Duodenal mucosa (tissue), 2 donors: Measurements from ENCODE around the gene SNED1.

Source experiments
- H3K27ac ChIP-seq: one replicate; pipeline ENCODE4 v1.7.0; 2013; ENCODE audit warnings: low read depth, low read length
- H3K27me3 ChIP-seq, 2 donors: one replicate each; pipeline ENCODE4 v1.7.0; 2013; ENCODE audit warnings: low read length in 2 of 2, control low read depth in 1 of 2; ENCODE audit not compliant: insufficient read depth in 2 of 2, control insufficient read depth in 1 of 2
- H3K36me3 ChIP-seq, 2 donors: one replicate each; pipeline ENCODE4 v1.7.0; 2013; ENCODE audit warnings: low read length in 2 of 2, control low read depth in 1 of 2; ENCODE audit not compliant: insufficient read depth in 2 of 2, control insufficient read depth in 1 of 2
- H3K4me1 ChIP-seq, 2 donors: one replicate each; pipeline ENCODE4 v1.7.0; 2013; ENCODE audit warnings: low read length in 2 of 2, control low read depth in 1 of 2; ENCODE audit not compliant: insufficient read depth in 2 of 2, control insufficient read depth in 1 of 2
- H3K4me3 ChIP-seq, 2 donors: one replicate each; pipeline ENCODE4 v1.7.0; 2013; ENCODE audit warnings: low read length in 2 of 2, low read depth in 1 of 2
- H3K9ac ChIP-seq, 2 donors: one replicate each; pipeline ENCODE4 v1.7.0; 2013; ENCODE audit warnings: low read length in 2 of 2, low read depth in 1 of 2
- H3K9me3 ChIP-seq, 2 donors: one replicate each; pipeline ENCODE4 v1.7.0; 2013; ENCODE audit warnings: low read length in 2 of 2, control low read depth in 1 of 2; ENCODE audit not compliant: control insufficient read depth in 1 of 2

The SNED1 gene

GRCh38 chr2:240994171-240994896 lies 4.1 kb upstream of the SNED1 start:
- Histone ChIP-seq H3K4me1 (peaks cover 10 to 23% of the 10 kb centered on the region in 2 donors), H3K27me3 (no peaks in the 10 kb centered on the region), H3K27ac (no peak overlapping the region), H3K9me3 (no peaks in the 10 kb centered on the region), H3K36me3 (no peaks in the 10 kb centered on the region), H3K9ac (no peak overlapping the region), H3K4me3 (no peak overlapping the region)

GRCh38 chr2:240995041-240996021 lies 3.1 kb upstream of the SNED1 start:
- Histone ChIP-seq H3K36me3 (no peaks in the 10 kb centered on the region), H3K4me3 (no peak overlapping the region), H3K27ac (no peak overlapping the region), H3K9me3 (no peaks in the 10 kb centered on the region), H3K27me3 (no peaks in the 10 kb centered on the region), H3K4me1 (peaks cover 10 to 26% of the 10 kb centered on the region in 2 donors), H3K9ac (peak overlapping the region in 1 of 2 donors; percentile 6)

DNA sequence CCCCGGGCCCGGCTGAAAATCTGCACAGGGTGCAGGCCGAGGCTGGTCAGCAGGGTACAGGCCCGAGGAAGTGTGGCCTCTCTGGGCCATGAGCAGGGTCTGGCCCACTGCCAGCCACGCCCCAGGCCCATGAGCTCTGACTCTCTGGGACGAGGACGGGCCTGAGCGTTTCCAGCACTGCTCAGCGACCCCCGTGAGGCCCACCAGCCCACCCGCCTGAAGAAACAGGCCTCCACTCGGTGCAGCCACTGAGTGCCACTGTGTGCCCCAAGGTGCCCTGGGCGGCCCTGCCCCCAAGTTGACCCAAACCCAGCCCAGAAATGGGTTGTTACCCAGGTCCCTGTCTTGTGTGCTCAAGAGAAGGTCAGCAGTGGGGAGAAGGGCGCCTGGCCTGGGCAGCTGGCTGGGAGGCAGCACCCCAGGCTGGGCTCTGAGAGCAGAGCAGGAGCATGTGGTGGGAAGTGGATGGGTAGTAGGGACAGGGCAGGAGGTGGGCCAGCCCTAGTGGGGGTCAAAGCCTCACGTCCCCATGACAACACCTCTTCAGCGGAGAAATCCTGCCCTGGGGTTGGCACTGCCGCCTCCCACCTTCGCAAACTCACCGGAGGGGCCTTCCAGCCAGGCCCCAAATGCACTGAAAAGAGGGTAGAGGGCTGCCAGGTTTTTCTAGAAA lies 2.1 kb upstream of the SNED1 start:
- H3K4me1 ChIP-seq: peaks cover 10 to 26% of the 10 kb centered on the region in 2 donors
- H3K4me3 ChIP-seq: no peak overlapping the region
- H3K9ac ChIP-seq: no peak overlapping the region
- H3K9me3 ChIP-seq: no peaks in the 10 kb centered on the region
- H3K36me3 ChIP-seq: no peaks in the 10 kb centered on the region
- no peaks in the 10 kb centered on the region for H3K27me3 ChIP-seq
- no peak overlapping the region for H3K27ac ChIP-seq

GRCh38 chr2:240996834-240997140 lies 1.6 kb upstream of the SNED1 start:
- no peak overlapping the region for H3K9ac ChIP-seq
- peaks cover 10 to 26% of the 10 kb centered on the region in 2 donors for H3K4me1 ChIP-seq
- H3K9me3 ChIP-seq: no peaks in the 10 kb centered on the region

GRCh38 chr2:240997141-240997855 lies 1.1 kb upstream of the SNED1 start:
- Histone ChIP-seq H3K4me3 (peak overlapping the region in 1 of 2 donors; percentile 67), H3K9ac (peak overlapping the region in 1 of 2 donors; percentile 48), H3K36me3 (no peaks in the 10 kb centered on the region), H3K27me3 (no peaks in the 10 kb centered on the region), H3K27ac (no peak overlapping the region), H3K4me1 (peaks cover 6 to 21% of the 10 kb centered on the region in 2 donors), H3K9me3 (no peaks in the 10 kb centered on the region)

More at GRCh38 chr2:240996834-240997140, 1.6 kb upstream of the SNED1 start:
- Histone ChIP-seq H3K27ac (no peak overlapping the region), H3K4me3 (no peak overlapping the region), H3K27me3 (no peaks in the 10 kb centered on the region), H3K36me3 (no peaks in the 10 kb centered on the region)

DNA sequence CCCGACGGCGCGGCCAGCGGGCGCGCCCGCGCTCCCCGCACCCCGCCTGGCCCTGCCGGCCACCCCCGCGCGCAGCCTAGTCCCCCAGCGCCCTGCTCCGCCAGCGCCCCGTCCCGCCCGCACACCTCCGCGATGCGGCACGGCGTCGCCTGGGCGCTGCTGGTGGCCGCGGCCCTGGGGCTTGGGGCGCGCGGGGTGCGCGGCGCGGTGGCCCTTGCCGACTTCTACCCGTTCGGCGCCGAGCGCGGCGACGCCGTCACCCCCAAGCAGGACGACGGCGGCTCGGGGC lies 232 bp downstream of the SNED1 start:
- no peak overlapping the region for H3K9ac ChIP-seq
- peaks cover 0 to 6% of the 10 kb centered on the region in 2 donors for H3K36me3 ChIP-seq
- H3K4me1 ChIP-seq: peaks cover 5 to 19% of the 10 kb centered on the region in 2 donors
- peak overlapping the region; percentile 15 to 55 for H3K4me3 ChIP-seq
- H3K27me3 ChIP-seq: no peaks in the 10 kb centered on the region
- H3K9me3 ChIP-seq: peaks cover 5 to 6% of the 10 kb centered on the region in 2 donors
- peak overlapping the region; percentile 3 for H3K27ac ChIP-seq

- H3K36me3 ChIP-seq: peaks cover 0 to 9% of the 10 kb centered on the region in 2 donors
- H3K4me1 ChIP-seq: peaks cover 5 to 19% of the 10 kb centered on the region in 2 donors
- peak overlapping the region; percentile 3 for H3K27ac ChIP-seq
- peak overlapping the region; percentile 40 to 55 for H3K4me3 ChIP-seq
- H3K27me3 ChIP-seq: no peaks in the 10 kb centered on the region
- H3K9me3 ChIP-seq: peaks cover 11% of the 10 kb centered on the region in 2 donors
- H3K9ac ChIP-seq: no peak overlapping the region
Observed at GRCh38 chr2:240998995-240999791, 775 bp downstream of the SNED1 start.

DNA sequence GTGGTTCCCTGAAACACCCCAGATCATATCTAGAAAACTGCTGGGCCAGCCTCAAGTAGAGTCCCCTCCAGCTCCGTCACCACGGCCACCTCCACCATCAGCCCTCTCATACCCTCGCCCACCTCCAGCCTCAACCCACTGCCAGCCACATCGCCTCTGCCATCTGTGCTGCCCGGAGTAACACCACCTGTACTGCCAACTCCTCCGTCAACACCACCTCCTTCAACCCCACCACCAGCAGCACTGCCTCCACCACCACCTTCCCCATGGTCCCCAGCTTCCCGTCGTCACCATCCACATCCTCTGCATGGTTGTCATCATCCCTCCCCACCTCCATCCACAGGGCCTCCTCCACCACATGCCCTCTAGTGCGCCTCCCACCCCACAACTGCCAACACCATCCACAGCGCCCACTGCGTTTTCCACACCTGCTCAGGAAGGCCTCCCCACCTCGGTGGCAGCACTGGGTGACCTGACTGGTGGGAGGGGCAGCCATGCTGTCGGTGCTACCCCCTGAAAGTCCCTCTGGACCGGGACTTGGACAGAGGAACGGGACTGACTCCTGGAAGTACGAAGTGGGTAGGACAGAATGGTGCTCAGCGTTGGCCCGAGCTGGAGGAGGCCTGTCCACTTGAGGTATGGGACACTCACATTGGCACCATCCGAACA lies 1.6 kb downstream of the SNED1 start:
- Histone ChIP-seq H3K27me3 (no peaks in the 10 kb centered on the region), H3K4me1 (peaks cover 2 to 18% of the 10 kb centered on the region in 2 donors), H3K4me3 (peak overlapping the region; percentile 37 to 40), H3K9me3 (peaks cover 11 to 16% of the 10 kb centered on the region in 2 donors), H3K36me3 (peaks cover 0 to 9% of the 10 kb centered on the region in 2 donors), H3K9ac (no peak overlapping the region), H3K27ac (no peak overlapping the region)
